Left kidney (tissue), 2 donors: ENCODE measurements around the gene RPL21. TPM values are rescaled to one million over a fixed set of nuclear protein-coding genes. Genes with fewer than 3 reads are reported as not detected.
"Not testable (repeated sequence)": the region's sequence is repeated elsewhere in the genome, so short reads cannot be mapped to it uniquely, and the experiment has no call there.

Source experiments
- DNase-seq: peaks from one replicate; pipeline ENCODE4 v3.0.0-alpha.2; 2013
- polyA plus RNA-seq: library from polyadenylated mRNA; unstranded; fragments of 120-200 nt; gene quantifications from one replicate; pipeline ENCODE4 v1.2.1, GENCODE V29; 2013; ENCODE audit not compliant: insufficient read length

RPL21 gene
- polyA plus RNA-seq, 1 donor, result 844 TPM

DNA sequence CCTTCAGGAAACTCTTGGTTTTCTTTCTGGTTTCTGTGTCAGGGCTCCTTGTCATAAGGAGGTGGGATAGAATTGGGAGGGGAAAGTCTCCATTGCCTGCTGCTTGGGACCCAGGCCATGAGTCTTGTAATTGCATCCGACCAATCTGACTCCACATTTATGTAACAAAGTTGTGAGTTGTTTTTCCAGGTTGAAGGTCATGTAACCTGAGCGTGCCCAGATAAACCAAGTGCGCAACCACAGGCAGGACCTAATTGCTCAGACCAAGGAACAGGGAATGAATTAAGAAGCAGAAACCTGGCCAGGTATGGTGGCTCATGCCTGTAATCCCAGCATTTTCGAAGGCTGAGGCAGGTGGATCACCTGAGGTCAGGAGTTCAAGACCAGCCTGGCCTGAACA is 37.0 kb downstream of the RPL21 start:
- DNase-seq, result no peak

DNA sequence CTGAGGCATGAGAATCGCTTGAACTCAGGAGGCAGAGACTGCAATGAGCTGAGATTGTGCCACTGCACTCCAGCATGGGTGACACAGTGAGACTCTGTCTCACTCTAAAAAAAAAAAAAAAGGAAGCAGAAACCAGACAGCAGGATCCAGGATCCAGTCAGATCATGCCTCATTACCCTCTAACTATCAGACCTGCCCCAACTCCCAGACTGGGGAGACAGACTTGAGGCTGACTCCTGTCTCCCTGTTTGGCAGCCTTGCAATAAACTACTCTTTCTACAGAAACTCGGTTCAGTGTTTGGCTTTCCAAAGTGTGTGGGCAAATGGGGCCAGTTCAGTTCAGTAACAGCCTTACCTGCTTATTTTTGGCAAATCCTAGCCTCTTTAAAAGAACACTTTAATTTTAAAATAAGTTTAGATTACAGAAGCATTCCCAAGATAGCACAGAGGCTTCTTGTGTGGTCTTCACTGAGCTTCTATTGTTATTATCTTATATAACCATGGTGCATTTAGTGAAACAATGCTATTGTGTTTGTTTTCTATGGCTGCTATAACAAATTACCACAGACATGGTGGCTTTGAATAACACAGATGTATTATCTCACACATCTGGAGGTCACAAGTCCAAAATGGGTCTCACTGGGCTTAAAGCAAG is 37.8 kb downstream of the RPL21 start:
- DNase-seq, result no peak

DNA sequence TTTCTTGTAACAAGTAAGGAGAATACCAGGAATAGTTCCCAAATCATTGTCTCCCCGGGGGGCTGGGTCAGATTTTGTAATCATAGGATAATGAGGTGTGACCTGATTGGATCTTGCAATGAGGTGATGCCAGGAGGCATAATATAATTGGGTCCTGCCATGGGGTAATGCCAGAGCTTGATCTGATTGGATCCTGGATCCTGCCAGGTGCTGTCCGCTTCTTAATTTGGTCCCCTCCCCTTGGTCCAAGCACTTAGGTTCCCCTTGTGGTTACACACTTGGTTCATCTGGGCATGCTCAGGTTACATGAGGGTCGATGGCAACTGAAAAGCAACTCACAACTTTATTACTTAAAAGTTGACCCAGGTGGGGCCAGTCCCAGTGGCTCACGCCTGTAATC is 39.4 kb downstream of the RPL21 start:
- no peak for DNase-seq

DNA sequence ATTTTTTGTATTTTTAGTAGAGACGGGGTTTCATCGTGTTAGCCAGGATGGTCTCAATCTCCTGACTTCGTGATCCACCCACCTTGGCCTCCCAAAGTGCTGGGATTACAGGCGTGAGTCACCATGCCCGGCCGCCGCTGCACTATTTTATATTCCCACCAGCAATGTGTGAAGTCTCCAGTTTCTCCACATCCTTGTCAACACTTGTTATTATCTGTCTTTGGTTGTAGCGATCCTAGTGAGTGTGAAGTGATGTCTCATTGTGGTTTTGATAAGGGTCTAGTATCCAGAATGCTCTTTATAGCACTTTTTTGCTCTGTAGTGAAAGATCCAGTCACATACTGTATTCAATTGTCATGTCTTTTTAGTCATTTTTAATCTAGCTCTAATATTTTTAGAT is 40.6 kb downstream of the RPL21 start:
- not testable (repeated sequence) for DNase-seq

DNA sequence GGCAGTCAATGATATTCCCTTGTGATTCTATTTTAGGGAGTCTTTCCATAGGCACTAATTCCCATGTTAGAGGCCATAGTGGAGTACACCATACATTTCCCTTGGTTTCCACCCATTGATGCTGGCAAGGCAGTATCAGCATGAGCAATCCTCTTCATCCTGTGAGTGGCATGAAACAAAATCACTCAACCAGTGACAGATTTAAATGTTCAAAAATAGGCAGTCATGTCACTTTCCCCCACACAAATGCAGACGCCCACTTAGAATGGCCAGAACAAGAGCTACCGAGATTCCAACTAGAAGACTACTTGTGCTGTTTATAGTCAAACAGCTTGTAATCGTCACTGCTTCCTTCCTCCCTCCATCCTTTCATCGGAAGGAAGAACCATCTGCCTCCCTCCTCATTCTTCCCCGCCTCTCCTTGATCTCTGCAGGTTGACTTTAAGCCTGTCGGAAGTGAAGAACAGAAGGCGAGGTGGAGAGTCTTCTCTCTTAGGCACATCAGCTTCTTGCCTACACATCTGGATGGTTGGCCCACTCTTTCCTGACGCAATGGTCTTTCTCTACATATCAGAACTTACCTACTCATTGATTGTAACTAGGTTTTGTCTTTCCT is 41.8 kb downstream of the RPL21 start:
- no peak for DNase-seq

DNA sequence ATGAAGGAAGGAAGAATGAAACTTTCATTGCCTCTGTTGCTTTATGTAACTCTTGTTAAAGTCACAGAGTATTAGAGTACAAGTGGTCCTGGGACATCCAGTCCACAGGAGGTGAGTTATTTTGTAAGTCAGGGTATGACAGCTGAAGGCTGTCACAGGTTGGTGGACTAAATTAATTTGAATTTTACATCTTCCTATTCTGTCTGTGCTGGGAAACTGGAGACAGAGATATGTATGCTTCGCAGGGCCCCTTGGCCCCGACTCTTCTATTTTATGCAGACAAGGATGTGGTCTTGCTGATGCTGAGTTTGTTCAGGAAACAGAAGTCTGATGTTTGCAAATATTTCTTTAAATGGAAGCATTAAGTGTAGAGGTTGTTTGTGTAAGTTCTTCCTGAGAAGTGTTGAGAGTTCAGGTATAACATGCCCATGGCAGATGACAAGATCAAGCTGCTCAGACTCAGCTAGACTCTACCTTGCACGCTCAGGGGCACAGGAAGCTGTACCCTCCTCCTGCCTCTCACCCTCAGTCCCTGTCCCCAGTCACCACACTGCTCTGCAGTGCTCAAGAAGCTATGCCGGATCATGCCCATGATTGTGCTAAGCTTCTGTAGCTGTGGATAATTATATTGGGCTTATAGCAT is 42.6 kb downstream of the RPL21 start:
- DNase-seq, result no peak

DNA sequence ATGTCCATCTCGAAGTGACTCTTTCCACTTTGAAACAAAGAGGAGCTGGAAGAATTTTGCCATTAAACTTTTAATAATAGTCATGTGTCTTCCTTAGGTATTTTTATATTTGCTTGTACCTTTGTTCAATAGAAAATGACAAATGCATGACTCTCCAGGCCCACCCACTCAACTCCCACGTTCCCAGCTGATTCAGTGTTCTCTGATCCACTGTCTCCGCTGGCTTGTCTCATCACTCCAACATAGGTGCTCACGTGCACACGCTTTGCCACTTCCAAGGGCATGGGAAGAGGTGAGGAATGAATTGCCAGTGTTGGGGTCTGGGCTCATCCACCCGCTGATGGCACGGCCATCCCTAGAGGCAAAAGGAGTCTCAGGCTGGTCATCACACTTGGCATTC is 43.7 kb downstream of the RPL21 start:
- DNase-seq, result no peak

DNA sequence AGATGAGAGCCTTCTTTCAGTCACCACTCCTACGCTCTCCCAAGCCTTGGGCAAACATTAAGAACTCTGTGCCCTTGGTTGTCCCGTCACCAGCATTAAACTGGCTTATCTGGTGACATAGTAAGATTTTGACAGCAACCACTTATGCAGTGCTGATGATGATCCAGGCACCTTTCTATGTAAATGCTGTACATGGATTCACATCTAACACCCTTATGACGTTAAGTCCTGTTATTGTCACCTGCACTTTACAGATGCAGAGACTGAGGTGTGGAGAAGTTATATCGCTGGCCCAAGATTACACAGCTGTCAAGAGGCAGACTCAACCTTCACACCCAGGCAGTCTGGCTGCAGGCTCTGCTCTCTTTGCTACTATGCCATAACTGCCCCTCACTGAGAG is 44.3 kb downstream of the RPL21 start:
- DNase-seq, result no peak

DNA sequence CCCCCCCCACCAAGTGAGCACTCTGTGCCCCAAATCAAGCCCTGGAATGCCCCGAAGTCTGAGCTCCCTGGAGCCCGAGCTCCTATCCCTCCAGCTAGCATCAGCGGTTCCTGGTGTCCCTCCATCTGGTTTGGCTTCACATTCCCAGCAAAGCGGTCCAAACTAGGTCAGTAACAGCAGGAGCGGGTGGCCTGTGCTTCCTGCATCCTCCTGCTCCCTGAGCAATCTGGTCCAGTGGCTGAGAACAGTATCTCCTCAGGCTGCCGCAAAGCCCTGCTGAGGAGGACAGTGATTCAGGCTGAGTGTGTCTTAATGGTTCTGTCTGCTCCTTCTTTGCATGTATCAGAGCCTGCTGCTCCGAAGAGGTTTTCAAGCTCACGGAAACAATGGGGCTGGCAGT is 45.1 kb downstream of the RPL21 start:
- DNase-seq, result no peak

DNA sequence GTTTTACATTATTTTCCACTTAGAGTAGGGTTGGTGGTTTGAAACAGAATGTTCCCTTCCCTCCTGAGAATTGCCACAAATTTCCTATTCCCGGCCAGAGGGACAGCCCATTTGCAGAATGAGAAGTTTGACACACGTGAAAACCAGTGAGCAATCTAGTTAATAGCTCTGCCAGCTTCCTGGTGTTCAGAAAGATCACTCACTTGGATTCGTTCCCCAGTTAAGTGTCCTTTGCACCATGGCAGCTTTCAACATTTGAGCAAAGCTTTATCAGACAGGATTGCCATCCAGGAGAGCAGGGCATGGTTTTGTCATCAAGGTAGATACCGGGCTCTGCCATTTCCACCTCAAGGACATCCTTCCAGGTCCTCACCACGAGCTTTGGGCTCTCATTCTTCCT is 47.5 kb downstream of the RPL21 start:
- DNase-seq, result no peak

DNA sequence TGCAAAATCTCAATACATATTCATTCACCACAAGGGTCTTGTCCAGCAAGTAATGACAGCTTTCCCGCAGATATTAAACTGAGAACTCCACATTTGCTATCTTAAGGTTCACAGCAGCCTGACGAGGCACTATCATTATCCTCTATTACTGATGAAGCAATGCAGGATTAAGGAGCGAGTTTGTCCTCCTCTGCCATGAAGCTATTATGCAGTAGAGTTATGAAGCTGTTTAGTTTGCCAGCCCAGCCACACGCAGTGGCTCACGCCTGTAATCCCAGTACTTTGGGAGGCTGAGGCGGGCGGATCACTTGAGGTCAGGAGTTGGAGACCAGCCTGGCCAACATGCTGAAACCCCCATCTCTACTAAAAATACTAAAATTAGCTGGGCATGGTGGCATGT is 49.0 kb downstream of the RPL21 start:
- DNase-seq, result not testable (repeated sequence)

DNA sequence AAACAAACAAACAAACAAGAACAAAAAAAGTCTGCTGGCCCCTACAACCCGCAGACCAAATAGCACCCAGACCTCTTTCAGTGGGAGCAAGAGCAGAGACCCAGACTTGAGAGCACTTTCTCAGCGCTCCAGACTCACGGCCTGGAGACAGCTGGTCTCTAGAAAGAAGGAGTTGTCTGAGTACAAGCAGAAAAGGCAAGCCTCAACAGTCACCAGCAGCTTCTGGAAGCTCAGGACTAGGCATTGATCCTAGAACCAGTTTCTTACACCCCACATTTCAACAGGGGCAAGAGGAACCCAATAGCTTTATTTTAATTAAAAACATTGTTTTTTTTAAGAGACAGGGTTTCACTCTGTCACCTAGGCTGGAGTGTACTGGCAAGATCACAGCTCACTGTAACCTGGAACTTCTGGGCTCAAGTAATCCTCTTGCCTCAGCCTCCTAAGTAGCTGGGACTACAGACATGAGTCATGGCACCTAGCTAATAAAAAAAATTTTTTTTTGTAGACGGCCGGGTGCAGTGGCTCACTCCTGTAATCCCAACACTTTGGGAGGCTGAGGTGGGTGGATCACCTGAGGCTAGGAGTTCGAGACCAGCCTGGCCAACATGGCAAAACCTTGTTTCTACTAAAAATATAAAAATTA is 49.7 kb downstream of the RPL21 start:
- no peak for DNase-seq

DNA sequence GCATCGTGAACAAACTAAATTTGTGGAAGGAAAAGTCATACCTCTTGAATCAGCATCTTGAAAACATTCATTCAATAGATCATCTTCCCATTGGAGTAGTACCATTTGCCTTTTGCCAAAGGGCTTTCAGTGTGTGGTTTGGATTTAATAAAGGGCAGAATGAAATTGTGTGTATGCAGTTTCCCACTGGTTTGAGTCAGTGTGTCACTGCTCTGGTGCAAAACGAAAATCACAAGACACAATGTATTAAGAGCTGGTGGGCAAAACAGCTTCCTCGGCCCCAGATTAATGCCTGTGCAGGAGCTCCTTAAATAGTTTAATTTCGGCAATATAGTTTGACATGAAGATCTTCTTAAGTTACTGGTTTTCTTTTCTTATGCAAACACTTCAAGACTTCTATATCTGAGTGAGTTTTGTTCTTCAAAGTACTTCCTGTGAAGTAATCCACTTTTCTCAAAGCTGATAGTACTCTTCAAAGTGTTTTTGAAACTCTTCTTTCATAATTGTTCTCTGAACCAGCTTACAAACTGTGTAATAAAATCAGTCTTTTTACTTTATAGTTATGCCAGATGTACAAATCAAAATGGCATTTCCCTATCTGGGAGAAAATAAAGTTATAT is 51.4 kb downstream of the RPL21 start:
- no peak for DNase-seq

DNA sequence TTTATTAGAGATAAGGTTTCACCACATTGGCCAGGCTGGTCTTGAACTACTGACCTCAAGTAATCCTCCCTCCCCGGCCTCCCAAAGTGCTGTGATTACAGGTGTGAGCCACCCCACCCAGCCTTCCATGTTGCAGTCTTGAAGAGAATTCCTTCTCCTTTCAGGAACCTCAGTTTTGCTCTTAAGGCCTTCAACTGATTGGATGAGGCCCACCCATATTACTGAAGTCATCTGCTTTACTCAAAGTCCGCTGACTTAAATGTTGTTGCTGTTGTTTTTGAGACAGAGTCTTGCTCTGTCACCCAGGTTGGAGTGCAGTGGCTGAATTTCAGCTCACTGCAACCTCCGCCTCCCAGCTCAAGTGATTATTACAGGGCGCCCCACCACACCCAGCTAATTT is 52.7 kb downstream of the RPL21 start:
- DNase-seq, result no peak

DNA sequence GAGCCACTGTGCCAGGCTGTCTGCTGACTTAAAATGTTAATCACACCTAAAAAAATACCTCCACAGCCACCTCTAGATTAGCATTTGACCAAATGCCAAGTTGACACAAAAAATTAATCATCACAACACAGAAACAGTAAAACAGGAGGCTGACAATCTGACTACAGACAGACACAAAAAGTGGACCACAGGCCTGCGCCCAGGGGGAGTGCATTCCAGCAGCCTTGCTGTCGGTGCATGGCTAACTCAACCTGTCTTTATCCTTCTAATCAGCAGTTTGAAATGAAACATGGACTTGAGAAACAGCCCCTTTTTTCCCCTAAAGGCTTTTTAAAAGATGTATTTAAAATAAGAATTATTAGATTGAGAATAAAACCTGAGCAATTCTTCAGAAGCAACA is 53.3 kb downstream of the RPL21 start:
- no peak for DNase-seq

Other genes with a start within 250 kb of the RPL21 start
- 41.6 TPM for gene USP12, start 79.7 kb upstream of the RPL21 start, polyA plus RNA-seq
- gene RASL11A, start 19.3 kb downstream of the RPL21 start, polyA plus RNA-seq, result 26.3 TPM
- gene GTF3A, start 173.1 kb downstream of the RPL21 start, polyA plus RNA-seq, result 96.5 TPM
- gene MTIF3, start 199.0 kb downstream of the RPL21 start, polyA plus RNA-seq, result 91.3 TPM